Ascending aorta (tissue), 2 donors: Measurements from ENCODE around the gene SLC25A52. TPM values are rescaled to one million over a fixed set of nuclear protein-coding genes. Genes with fewer than 3 reads are reported as not detected.

Source experiments
- DNase-seq, 2 donors: peaks; one replicate each; pipeline ENCODE4 v3.0.0-alpha.2; 2019; ENCODE audit warnings: low spot score in 2 of 2
- H3K27ac ChIP-seq, 2 donors: fragments of 200-600 bp; sonication (generic); one replicate each; pipeline ENCODE4 v1.5.1; 2016 to 2017; ENCODE audit warnings: mild to moderate bottlenecking in 1 of 2
- H3K27me3 ChIP-seq: fragments of 200-600 bp; sonication (generic); one replicate; pipeline ENCODE4 v1.5.1; 2017
- H3K36me3 ChIP-seq, 2 donors: fragments of 200-600 bp; sonication (generic); one replicate each; pipeline ENCODE4 v1.5.1; 2016
- H3K4me1 ChIP-seq, 2 donors: fragments of 200-600 bp; sonication (generic); one replicate each; pipeline ENCODE4 v1.5.1; 2016 to 2017; ENCODE audit warnings: mild to moderate bottlenecking in 1 of 2
- H3K4me3 ChIP-seq, 2 donors: fragments of 200-600 bp; sonication (generic); one replicate each; pipeline ENCODE4 v1.5.1; 2016 to 2017; ENCODE audit warnings: mild to moderate bottlenecking in 1 of 2
- H3K9me3 ChIP-seq, 2 donors: fragments of 200-600 bp; sonication (generic); one replicate each; pipeline ENCODE4 v1.5.1; 2016
- intact Hi-C: fragments of 100-400 bp; cut with DNase I; formaldehyde crosslinking; loops from one replicate; pipeline ENCODE4 v1.15.1; 2023
- total RNA-seq: library from RNA; depleted of rRNA; stranded (reverse); fragments of >200 nt; gene quantifications from one replicate; pipeline ENCODE4 v1.1.0, GENCODE V29; 2016
- TF ChIP-seq, protein P1 (sequence below), 3 experiments: fragments of 200-600 bp in 2 of 3; fragments of 450-650 bp in 1 of 3; sonication (generic) in 2 of 3; IDR thresholded peaks; one replicate each; pipeline ENCODE4 v1.5.1; 2016 to 2019; ENCODE audit warnings: antibody characterized with exemption in 3 of 3, mild to moderate bottlenecking in 1 of 3, moderate library complexity in 1 of 3

The SLC25A52 gene
- total RNA-seq, 1 donor from 2014 or later: not detected

DNA sequence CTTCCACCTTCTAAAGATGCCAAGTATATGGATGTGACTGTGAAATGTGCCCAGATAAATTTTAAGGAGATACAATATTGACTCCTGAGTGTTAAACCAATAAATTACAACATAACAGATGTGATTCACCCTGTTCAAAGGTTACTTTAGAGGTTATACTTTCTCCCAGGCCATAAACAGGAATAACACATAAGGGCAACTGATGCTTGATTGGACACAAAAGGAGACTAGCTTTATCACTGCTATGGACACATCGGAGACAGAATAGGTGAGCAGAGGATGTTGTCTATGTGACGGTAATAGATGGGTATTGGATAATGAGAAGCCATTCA, 31.9 kb upstream of the SLC25A52 start:
- no peak for DNase-seq
- H3K9me3 ChIP-seq: no peaks in the 10 kb centered on the region
- H3K4me3 ChIP-seq: no peak overlapping the region
- no peaks in the 10 kb centered on the region for H3K4me1 ChIP-seq
- no peaks in the 10 kb centered on the region for H3K27me3 ChIP-seq
- no peaks in the 10 kb centered on the region for H3K36me3 ChIP-seq
- no peak overlapping the region for H3K27ac ChIP-seq
- intact Hi-C loops: no loop called here
- TF ChIP-seq, protein P1, sequence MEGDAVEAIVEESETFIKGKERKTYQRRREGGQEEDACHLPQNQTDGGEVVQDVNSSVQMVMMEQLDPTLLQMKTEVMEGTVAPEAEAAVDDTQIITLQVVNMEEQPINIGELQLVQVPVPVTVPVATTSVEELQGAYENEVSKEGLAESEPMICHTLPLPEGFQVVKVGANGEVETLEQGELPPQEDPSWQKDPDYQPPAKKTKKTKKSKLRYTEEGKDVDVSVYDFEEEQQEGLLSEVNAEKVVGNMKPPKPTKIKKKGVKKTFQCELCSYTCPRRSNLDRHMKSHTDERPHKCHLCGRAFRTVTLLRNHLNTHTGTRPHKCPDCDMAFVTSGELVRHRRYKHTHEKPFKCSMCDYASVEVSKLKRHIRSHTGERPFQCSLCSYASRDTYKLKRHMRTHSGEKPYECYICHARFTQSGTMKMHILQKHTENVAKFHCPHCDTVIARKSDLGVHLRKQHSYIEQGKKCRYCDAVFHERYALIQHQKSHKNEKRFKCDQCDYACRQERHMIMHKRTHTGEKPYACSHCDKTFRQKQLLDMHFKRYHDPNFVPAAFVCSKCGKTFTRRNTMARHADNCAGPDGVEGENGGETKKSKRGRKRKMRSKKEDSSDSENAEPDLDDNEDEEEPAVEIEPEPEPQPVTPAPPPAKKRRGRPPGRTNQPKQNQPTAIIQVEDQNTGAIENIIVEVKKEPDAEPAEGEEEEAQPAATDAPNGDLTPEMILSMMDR (IDR thresholded peaks at IDR 0.05): no peak

DNA sequence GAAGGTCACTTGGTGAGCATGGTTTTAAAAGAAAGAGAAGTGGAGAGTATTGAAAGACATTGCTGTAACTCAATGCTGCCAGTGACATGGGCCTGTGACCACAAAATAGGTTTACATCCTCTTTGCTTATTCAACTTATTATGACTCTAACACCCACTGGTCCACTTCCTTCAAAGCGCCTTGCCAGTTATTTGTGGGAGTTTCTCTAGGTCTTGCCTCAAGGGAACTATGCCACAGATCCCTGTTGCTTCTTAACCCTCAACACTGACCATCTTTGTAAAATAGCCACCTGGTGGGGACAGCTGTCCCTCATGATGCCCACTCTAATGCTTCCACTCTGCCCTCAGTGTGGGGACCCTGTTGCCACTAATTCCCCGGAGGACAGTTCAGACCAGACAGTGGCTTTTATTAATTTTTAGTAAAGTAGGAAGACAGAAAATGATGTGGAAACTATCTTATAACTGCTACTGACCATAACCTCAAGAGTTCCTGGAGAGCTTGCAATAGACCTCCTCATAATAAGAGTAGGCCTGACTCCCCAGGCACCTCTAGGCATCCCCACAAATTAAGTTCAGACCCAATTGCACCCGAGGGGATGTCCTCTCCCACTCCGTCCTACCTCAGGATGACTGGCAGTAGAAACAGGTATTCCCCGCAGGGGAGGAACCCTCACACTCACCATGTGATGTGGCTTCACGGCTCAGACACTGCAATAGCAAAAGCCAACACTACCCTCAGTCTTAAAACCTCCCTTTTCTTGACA, 31.3 kb upstream of the SLC25A52 start:
- DNase-seq: no peak
- H3K4me3 ChIP-seq: no peak overlapping the region
- H3K27ac ChIP-seq: no peak overlapping the region
- no peaks in the 10 kb centered on the region for H3K36me3 ChIP-seq
- no peaks in the 10 kb centered on the region for H3K9me3 ChIP-seq
- no peaks in the 10 kb centered on the region for H3K4me1 ChIP-seq
- no peaks in the 10 kb centered on the region for H3K27me3 ChIP-seq
- TF ChIP-seq, protein P1 (IDR thresholded peaks at IDR 0.05): no peak
- intact Hi-C loops: no loop called here

DNA sequence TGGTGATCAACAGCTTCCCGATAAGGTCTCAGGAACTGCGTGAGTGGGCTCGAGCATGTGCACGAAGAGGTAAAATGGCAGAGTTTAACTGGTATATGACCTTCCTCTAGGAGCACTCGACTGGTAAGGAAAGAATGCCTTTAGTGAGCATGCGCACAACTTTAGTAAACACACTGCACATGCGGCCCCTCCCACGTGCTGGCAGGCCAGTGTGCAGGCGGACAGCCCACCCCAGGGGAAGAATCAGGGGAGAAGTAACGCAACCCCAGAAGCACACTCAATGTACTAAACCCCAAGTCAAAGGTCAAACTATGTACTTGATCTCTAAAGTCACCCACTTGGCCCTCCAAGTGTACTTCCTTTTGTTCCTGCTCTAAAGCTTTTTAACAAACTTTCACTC, 28.7 kb upstream of the SLC25A52 start:
- Histone ChIP-seq H3K27me3 (no peaks in the 10 kb centered on the region), H3K36me3 (no peaks in the 10 kb centered on the region), H3K27ac (no peak overlapping the region), H3K4me3 (no peak overlapping the region), H3K4me1 (no peaks in the 10 kb centered on the region), H3K9me3 (no peaks in the 10 kb centered on the region)
- intact Hi-C loops: no loop called here
- TF ChIP-seq, protein P1 (IDR thresholded peaks at IDR 0.05): no peak
- no peak for DNase-seq

DNA sequence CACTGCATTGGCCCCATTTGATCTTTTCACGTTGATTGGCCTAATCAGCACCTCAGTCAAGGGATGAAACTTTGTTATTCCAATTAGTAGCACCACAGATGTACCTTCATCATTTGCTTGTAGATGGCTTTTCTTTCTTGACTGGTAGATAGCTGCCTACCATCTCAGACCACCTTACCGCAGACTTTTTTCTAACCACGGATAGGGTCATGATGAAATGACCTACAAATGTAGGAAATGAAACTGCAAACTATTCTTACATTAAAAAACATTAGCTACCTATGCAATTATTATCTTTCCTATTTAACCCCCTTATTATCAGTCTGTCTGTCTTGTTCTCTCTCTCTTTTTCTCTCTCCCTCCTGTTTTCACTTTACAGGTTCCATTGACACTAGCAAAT, 22.4 kb upstream of the SLC25A52 start:
- DNase-seq: no peak
- Histone ChIP-seq H3K27ac (no peak overlapping the region), H3K4me1 (no peaks in the 10 kb centered on the region), H3K9me3 (peaks cover 0 to 21% of the 10 kb centered on the region in 2 donors), H3K36me3 (no peaks in the 10 kb centered on the region), H3K27me3 (no peaks in the 10 kb centered on the region), H3K4me3 (no peak overlapping the region)
- TF ChIP-seq, protein P1 (IDR thresholded peaks at IDR 0.05): no peak
- intact Hi-C loops: no loop called here

DNA sequence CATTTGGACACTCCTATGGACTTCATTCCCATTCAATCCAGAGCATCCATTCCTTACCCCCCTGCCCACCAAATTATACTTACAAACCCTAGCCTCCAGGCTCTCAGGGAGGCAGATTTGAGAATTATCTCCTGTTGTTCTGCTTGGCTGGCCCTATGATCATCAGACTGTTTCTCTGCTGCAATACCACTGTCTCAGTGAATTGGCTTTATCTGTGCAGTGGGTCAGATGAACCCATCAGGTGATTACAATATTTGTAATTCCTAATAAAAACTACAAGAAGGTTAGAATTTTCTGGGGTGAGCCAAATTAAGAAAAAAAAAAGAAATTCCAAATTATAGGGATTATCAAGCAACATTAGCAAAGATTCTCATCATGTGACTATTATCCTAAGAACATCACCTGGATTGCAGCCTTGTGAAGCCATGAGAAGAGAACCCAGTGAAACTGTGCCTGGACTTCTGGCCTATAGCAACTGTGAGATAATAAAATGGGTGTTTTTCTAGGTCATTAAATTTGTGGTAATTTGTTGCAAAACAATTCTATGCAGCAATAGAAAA, 17.8 kb upstream of the SLC25A52 start:
- intact Hi-C loops: no loop called here
- H3K27me3 ChIP-seq: no peaks in the 10 kb centered on the region
- TF ChIP-seq, protein P1 (IDR thresholded peaks at IDR 0.05): no peak
- H3K9me3 ChIP-seq: peaks cover 0 to 25% of the 10 kb centered on the region in 2 donors
- no peaks in the 10 kb centered on the region for H3K36me3 ChIP-seq
- H3K4me1 ChIP-seq: no peaks in the 10 kb centered on the region
- H3K27ac ChIP-seq: no peak overlapping the region
- no peak overlapping the region for H3K4me3 ChIP-seq
- DNase-seq: no peak
